Stimulated activated naive CD8-positive, alpha-beta T cell treated with anti-CD3 and anti-CD28 coated beads, Interleukin-15, Interleukin-2, amounts not matched to agents 100 U/mL and 50 U/mL, for 24 hours (primary cell): ENCODE data around the gene EFNA1.

Experiments used
- ATAC-seq: fragments of 150-1000 bp; cut with Tn5 transposase; one replicate; pipeline ENCODE4 v1.10.0; 2021
- DNase-seq: peaks from one replicate; pipeline ENCODE4 v3.0.0; 2021

Gene EFNA1

GRCh38 chr1:155174324-155175280 is 46.9 kb downstream of the EFNA1 start:
- peak; percentile 60 for DNase-seq
- ATAC-seq, result no peak

- ATAC-seq, result no peak
Observed at GRCh38 chr1:155175281-155175926, 47.7 kb downstream of the EFNA1 start.

DNA sequence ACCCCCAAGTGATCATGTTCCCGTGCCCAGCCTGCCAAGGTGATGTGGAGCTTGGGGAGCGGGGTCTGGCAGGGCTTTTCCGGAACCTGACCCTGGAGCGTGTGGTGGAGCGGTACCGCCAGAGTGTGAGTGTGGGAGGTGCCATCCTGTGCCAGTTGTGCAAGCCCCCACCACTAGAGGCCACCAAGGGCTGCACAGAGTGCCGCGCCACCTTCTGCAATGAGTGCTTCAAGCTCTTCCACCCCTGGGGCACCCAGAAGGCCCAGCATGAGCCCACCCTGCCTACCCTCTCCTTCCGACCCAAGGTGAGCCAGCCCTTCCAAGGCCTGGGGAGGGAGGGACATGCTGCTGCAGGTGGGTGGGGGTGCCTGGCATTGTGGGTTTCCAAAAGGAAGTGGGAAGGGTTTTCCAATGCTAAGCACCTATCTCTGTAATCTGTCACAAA is 48.3 kb downstream of the EFNA1 start:
- DNase-seq, result peak; percentile 40
- peak; percentile 10 for ATAC-seq

More at GRCh38 chr1:155175281-155175926, 47.7 kb downstream of the EFNA1 start:
- DNase-seq, result no peak

GRCh38 chr1:155176544-155177071 is 48.9 kb downstream of the EFNA1 start:
- DNase-seq (peak; percentile 93), ATAC-seq (peak; percentile 28)

GRCh38 chr1:155177192-155177917 is 49.7 kb downstream of the EFNA1 start:
- ATAC-seq, result no peak
- no peak for DNase-seq

DNA sequence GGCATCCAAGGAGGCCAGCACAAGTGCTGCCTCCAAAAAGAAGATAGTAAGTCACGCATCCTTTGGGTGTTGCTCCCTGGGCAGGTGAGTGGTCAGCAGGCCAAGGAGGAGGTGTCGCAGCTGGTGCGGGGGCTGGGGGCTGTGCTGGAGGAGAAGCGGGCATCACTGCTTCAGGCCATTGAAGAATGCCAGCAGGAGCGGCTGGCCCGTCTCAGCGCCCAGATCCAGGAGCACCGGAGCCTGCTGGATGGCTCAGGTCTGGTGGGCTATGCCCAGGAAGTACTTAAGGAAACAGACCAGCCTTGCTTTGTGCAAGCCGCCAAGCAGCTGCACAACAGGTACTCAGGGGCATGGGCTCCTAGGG is 50.2 kb downstream of the EFNA1 start:
- no peak for ATAC-seq

DNA sequence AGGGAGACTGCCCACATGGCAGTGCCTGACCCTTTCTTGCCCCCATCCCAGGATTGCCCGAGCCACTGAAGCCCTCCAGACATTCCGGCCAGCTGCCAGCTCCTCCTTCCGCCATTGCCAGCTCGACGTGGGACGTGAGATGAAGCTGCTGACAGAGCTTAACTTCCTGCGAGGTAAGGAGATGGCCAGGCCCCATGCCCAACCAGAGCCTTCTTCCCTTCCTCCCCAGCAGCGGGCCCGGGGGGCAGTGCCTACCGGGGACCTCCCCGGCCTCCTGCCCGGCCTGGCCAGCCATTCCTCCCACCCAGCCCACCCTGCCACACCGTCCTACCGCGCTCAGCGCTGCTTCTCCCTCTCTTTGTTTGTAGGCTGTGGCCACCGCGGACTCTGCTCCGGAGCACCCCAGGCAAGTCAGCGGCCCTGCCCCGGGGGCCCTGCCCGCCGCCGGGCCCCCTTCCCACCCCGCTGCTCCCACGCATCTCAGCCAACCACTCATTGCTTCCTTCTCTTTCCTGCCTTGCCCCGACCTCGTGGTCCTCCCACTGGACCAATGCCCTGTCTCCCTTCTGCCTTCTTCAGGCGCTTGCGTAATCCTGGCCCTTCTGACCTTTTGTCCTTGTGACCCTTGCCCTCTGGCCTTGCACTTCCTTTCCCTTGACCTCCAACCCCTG is 50.9 kb downstream of the EFNA1 start:
- no peak for DNase-seq

More for the DNA sequence above, 50.2 kb downstream of the EFNA1 start:
- no peak for DNase-seq

DNA sequence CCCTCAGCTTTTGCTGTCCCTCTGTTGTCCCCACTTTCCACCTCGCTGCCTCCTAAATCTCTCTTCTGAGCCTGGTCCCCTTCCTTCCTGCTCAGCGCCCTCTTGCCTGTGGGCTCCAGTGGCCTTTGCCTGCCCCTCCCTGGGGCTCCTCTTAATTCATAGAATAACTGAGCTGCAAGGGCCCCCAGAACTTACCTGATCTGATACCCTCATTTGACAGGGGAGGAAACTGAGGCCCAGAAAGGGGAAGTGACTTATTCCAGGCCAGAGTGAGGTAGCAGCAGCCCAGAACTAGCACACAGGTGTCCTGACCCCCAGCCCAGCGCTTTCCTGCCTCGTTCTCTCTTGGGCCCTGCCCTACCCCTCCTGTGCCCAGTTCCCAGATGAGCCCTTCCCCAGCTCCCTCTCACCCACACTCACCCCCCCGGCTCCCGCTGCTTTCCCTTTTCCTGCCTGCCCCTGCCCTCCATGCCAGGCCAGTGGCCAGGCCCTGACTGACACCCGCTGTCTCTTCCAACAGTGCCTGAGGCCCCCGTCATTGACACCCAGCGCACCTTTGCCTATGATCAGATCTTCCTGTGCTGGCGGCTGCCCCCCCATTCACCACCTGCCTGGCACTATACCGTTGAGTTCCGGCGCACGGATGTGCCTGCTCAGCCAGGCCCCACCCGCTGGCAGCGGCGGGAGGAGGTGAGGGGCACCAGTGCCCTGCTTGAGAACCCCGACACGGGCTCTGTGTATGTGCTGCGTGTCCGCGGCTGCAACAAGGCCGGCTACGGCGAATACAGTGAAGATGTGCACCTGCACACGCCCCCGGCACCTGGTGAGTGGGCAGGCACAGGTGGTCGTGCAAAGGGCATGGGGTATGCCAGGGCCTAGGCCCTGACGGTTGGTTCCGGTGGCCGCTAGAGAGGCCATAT is 51.7 kb downstream of the EFNA1 start:
- no peak for ATAC-seq

More for the DNA sequence above, 50.9 kb downstream of the EFNA1 start:
- ATAC-seq, result no peak

GRCh38 chr1:155181371-155182051 is 53.8 kb downstream of the EFNA1 start:
- no peak for DNase-seq
- no peak for ATAC-seq

More for the DNA sequence above, 51.7 kb downstream of the EFNA1 start:
- no peak for DNase-seq

GRCh38 chr1:155182052-155182550 is 54.4 kb downstream of the EFNA1 start:
- no peak for ATAC-seq
- DNase-seq, result no peak

DNA sequence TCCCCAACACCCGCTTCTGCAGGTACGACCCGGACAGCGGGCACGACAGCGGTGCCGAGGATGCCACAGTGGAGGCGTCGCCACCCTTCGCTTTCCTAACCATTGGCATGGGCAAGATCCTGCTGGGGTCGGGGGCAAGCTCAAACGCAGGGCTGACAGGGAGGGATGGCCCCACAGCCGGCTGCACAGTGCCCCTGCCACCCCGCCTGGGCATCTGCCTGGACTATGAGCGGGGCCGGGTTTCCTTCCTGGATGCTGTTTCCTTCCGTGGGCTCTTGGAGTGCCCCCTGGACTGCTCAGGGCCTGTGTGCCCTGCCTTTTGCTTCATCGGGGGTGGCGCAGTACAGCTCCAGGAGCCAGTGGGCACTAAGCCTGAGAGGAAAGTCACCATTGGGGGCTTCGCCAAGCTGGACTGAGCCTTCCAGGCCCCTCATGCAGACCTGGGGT is 56.1 kb downstream of the EFNA1 start:
- ATAC-seq (no peak), DNase-seq (no peak)

- ATAC-seq, result no peak
- DNase-seq, result no peak
Observed at GRCh38 chr1:155184351-155184811, 56.7 kb downstream of the EFNA1 start.
